ENCODE data around the gene OTOF. TPM values are rescaled to one million over a fixed set of nuclear protein-coding genes. Genes with fewer than 3 reads are reported as not detected.

OTOF gene
- total RNA-seq, 1 donor from 2014 or later: 0.47 TPM

GRCh38 chr2:26449278-26450030, 28.5 kb downstream of the OTOF start:
- DNase-seq: no peak

DNA sequence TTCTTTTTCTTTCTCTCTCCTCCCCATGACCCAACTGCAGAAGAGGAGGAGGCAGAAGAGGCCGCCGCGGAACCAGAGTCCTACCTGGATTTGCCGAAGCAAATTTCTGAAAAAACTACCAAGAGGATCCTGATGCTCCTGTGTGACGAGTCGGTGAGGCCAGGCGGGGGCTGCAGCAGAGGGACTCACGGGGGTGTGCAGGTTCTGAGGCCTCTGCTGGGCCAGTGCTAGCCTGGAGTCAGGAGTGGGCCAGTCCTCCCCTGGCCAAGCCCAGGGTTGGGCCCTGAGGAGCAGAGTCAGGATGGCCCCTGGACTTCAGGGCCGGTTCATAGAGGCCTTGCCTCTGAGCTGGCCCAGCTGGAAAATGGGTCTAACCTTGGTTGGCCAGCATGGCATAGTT, 29.3 kb downstream of the OTOF start:
- no peak for DNase-seq

DNA sequence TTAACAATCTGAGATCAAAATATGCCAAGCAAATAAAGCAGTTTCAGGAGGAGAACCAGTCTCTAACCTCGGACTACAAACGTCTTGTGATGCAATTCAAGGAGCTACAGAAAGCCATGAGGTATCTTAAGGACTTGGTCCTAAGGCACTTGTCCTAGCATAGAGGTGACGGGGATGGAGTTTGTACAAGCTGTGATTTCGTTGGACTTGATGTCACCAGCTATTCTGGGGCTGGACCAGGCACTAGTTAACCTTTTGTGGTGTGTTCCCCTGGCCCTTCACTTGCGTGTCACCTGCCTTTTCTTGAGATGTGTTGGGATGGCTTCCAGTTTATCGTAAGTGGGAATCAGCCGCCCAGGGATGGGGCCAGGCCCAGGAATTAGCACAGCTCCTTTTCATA, 33.7 kb downstream of the OTOF start:
- DNase-seq: no peak

GRCh38 chr2:26442707-26443106, 35.2 kb downstream of the OTOF start:
- DNase-seq: no peak

GRCh38 chr2:26442301-26442700, 35.6 kb downstream of the OTOF start:
- no peak for DNase-seq

DNA sequence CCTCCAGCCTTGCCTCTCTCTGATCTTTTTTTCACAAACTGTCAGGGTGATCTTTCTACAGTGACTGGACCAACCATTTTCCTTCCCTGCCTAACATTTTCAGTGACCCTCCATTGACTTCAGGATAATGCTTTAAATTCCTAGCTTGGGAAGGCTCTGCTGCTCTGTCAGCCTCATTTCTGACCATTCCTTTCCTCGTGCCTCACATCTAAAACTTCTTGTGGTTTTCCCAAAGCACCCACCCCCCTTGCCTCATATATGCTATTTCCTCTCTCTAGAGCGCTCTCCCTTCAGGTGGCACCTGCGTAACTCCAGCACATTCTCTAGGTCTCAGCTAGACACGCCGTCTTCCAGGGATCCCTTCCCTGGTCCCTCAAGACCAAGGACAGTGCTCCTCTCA, 39.0 kb downstream of the OTOF start:
- no peak for DNase-seq

DNA sequence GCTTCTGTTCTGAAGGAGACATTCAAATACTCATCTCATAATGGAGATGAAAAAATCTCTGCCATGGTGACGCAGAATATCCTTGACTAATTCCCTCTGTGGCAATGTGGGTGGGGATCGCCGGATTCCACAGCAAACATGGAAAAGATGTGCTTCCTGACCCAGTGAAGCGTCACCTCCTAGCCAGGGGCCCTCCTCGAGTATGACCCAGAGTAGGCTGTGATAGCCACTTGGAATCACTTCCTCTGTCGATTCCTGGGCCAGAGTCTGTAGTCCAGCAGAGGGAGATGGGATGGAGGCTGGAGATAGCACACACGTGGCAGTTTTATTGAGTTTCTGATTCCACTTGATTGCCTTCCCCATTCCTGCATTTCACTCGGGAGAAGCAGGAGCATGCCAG, 39.4 kb downstream of the OTOF start:
- DNase-seq: no peak

DNA sequence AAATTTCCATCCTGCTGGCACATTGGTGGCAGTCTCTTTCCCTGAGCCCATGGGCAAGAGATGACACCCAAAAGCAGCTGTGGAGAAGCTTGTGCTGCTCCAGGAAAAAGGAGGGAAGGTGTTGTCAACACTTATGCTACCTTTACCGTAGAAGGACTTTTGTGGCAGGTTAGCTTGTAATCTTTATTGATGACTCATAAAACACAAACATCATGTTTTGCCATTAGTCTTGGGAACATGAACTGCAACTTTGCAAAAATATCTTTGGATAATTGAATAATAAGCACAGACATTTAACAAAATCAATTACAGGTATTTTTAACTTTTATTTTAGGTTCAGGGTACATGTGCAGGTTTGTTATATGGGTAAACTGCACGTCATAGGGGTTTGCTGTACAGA, 42.8 kb downstream of the OTOF start:
- no peak for DNase-seq

DNA sequence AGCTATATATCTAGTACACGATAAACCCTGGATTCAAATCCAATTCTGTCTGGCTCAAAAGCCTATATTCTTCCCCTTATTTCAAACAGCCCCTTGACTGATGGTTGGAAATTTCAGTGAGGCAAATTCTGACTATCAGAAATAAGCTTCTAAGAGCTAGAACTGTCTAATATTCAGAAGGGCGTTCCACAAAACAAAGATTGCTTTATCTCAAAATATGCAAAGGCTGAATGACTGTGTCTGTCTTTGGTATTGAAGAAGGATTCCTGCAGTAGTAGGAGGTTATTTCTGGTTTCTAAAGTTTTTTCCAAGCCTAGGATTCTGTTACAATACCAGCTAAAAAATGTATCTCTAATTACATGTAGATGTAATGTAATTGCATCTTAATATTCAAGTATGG, 45.1 kb downstream of the OTOF start:
- DNase-seq: no peak

- DNase-seq: no peak
These were observed 45.6 kb downstream of the OTOF start for GRCh38 chr2:26432363-26432762.

DNA sequence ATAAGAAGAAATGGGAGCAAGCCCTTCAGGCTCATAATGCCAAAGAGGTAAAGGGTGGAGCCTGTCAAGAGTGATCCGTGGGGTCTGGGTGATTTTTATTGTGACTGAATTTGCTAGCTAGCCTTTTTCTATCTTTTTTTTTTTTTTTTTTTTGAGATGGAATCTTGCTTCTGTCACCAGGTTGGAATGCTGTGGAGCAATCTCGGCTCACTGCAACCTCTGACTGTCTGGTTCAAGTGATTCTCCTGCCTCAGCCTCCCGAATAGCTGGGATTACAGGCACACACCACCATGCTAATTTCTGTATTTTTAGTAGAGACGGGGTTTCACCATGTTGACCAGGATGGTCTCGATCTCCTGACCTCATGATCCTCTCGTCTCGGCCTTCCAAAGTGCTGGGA, 47.1 kb downstream of the OTOF start:
- DNase-seq: no peak

GRCh38 chr2:26429779-26430578, 47.9 kb downstream of the OTOF start:
- DNase-seq: no peak

DNA sequence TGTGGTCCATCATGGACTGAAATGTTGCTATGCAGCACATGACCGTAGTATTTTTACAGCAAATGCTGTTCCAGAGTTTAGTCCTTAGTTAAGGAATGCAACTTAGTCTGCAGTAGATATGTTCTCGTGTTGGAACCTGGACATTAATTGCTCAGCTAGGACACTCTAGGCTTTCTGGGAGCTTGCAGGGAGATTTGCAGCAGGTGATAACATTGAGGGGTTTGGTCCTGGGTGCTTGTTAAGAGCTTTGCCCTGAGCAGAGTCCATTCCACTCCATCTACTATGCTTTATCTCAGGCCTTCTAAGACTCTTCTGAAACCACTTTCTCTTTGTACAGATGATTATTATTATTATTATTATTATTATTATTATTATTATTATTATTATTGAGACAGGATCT, 49.1 kb downstream of the OTOF start:
- no peak for DNase-seq

DNA sequence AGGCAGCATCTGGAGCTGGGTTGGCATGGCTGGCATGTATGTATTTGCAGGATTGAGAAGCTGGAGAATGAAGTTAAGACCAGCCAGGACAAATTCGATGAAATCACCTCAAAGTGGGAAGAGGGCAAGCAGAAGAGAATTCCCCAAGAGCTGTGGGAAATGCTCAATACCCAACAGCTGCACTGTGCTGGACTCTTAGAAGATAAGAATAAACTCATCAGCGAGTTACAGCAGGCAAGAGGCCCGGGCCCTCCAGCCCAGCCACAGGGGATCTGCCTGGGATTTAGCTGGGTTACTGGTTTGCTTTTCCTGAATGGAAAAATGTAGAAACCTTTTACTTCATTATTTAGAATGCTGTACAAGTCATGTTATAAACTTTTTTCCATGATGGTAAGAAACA, 53.7 kb downstream of the OTOF start:
- DNase-seq: no peak

- DNase-seq: no peak
These were observed 54.2 kb downstream of the OTOF start for GRCh38 chr2:26423750-26424149.

- no peak for DNase-seq
These were observed 54.8 kb downstream of the OTOF start for GRCh38 chr2:26422947-26423629.

GRCh38 chr2:26421961-26422360, 56.0 kb downstream of the OTOF start:
- DNase-seq: no peak

- DNase-seq: no peak
These were observed 63.6 kb downstream of the OTOF start for GRCh38 chr2:26414311-26414710.

DNA sequence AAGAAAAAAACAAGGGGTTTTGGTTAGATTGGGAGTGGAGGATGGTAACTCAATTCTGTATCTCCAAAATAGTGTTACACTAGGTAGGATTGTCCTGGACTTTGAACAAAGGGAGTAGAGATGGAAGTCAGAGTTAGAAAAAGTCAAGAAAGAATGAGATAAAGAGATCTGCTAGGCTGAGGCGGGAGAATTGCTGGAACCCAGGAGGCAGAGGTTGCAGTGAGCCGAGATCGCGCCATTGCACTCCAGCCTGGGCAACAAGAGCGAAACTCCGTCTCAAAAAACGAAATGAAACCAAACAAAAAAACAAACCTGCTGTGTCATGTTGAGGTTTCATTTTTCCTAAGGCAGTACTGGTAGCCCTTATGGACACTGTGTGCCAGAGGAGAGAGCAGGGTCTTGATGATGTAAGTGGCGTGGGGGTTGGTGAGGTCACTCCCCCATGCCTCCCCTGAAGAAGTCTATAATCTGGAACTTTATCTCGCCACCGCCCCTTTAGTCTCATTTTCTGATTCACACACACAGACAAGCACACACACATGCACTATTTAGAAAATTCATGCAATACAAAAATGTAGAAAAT, 65.7 kb downstream of the OTOF start:
- DNase-seq: no peak

DNA sequence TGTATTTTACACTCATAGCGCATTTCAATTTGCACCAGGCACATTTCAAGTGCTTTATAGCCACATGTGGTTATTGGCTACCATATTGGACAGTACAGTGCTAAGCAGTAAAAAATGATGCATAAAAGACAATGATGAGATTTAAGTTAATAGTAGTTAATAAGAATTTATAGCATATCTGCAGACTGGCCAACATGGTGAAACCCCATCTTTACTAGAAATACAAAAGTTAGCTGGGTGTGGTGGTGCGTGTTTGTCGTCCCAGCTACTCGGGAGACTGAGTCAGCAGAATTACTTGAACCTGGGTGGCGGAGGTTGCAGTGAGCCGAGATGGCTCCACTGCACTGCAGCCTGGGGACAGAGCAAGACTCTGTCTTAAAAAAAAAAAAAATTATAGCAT, 66.5 kb downstream of the OTOF start:
- DNase-seq: no peak

DNA sequence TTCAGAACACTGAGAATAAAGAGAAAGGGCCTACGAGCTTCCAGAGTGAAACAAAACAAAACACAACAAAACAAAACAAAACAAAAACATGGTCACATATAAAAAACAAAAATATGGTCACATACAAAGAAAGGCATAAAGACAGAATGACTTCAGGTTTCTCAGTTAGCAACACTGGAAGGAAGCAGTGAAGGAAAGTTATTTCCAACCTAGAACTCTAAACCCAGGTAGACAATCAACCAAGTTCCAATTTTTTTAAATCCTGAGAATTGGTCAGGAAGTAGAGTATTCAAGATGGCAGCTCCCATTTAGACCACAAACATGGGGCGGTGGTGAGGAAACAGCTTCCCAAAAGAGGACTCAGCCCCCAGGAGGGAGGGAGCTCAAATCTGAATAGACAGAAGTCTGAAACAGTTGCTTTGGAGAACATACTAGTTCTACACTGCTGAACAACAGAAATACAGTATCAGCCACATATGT, 67.1 kb downstream of the OTOF start:
- no peak for DNase-seq

- no peak for DNase-seq
These were observed 68.1 kb downstream of the OTOF start for GRCh38 chr2:26409785-26410184.

DNA sequence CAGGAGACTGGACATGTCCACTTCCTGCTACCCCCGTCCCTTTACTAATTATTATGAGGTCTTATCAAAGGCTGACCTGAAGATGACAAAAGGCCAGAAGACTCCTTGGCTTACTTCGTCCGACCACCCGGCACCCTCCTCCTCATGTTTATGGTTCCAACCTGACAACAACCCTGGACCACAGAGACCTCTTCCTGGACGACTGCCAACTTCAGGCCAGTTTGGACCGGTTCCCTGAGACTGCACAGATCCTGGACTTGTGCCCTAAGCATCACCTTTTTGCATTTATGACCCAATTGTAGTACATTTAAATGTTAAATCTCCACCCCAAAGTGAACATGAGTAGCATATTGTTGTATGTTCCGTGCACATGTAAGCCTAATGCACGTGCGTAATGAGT, 70.4 kb downstream of the OTOF start:
- DNase-seq: no peak
